Gastroesophageal sphincter (tissue), 4 donors: ENCODE measurements around the gene SPSB1. TPM values are rescaled to one million over a fixed set of nuclear protein-coding genes. Genes with fewer than 3 reads are reported as not detected.
"Not testable (repeated sequence)": the region's sequence is repeated elsewhere in the genome, so short reads cannot be mapped to it uniquely, and the experiment has no call there.

Experiments
- ATAC-seq: fragments of 150-250 bp; one replicate; pipeline ENCODE4 v1.9.1; 2016; ENCODE audit warnings: mild to moderate bottlenecking, moderate library complexity
- H3K27ac ChIP-seq, 4 donors: fragments of 200-600 bp; sonication (generic) in 3 of 4; 1 replicate in 3 of 4; 2 replicates in 1 of 4; pipeline ENCODE4 v1.5.1; 2016 to 2019
- H3K27me3 ChIP-seq: fragments of 200-600 bp; sonication (generic); one replicate; pipeline ENCODE4 v1.5.1; 2019
- H3K36me3 ChIP-seq, 2 donors: fragments of 200-600 bp; sonication (generic); one replicate each; pipeline ENCODE4 v1.5.1; 2019; ENCODE audit warnings: control low read depth in 1 of 2
- H3K4me1 ChIP-seq, 3 donors: fragments of 200-600 bp; sonication (generic); 1 replicate in 2 of 3; 2 replicates in 1 of 3; pipeline ENCODE4 v1.5.1; 2016 to 2019; ENCODE audit warnings: control low read depth in 2 of 3
- H3K4me3 ChIP-seq, 2 donors: fragments of 200-600 bp; sonication (generic); one replicate each; pipeline ENCODE4 v1.5.1; 2019; ENCODE audit warnings: mild to moderate bottlenecking in 1 of 2, moderate library complexity in 1 of 2
- H3K9me3 ChIP-seq, 3 donors: fragments of 200-600 bp; sonication (generic); one replicate each; pipeline ENCODE4 v1.5.1; 2017 to 2019; ENCODE audit warnings: control low read depth in 2 of 3
- EP300 ChIP-seq: sonication (generic); formaldehyde crosslinking; IDR thresholded peaks from one replicate; pipeline ENCODE4 v1.6.1; 2017; ENCODE audit warnings: antibody characterized with exemption, mild to moderate bottlenecking
- POLR2A ChIP-seq, 2 donors: fragments of 450-650 bp; IDR thresholded peaks; one replicate each; pipeline ENCODE4 v1.6.1; 2017; ENCODE audit warnings: antibody characterized with exemption in 2 of 2, mild to moderate bottlenecking in 2 of 2, moderate library complexity in 1 of 2
- POLR2AphosphoS5 ChIP-seq: sonication (generic); formaldehyde crosslinking; IDR thresholded peaks from one replicate; pipeline ENCODE4 v1.6.1; 2017; ENCODE audit warnings: antibody characterized with exemption
- WGBS, 2 donors: methylation state at CpG; one replicate each; pipeline ENCODE4 v1.1.5; 2018; ENCODE audit warnings: low coverage in 1 of 2; 5-methylcytosine and 5-hydroxymethylcytosine counted together
- total RNA-seq, 4 donors: library from RNA; depleted of rRNA; stranded (reverse); fragments of >200 nt; gene quantifications; one replicate each; pipeline ENCODE4 v1.1.0, GENCODE V29; 2016
- TF ChIP-seq, protein P1 (sequence below), 4 experiments: fragments of 200-600 bp in 2 of 4; fragments of 450-650 bp in 2 of 4; sonication (generic) in 1 of 4; IDR thresholded peaks; one replicate each; pipeline ENCODE4 v1.5.1; 2017 to 2019; ENCODE audit warnings: antibody characterized with exemption in 4 of 4, mild to moderate bottlenecking in 2 of 4, moderate library complexity in 2 of 4

The SPSB1 gene
- total RNA-seq, 4 donors from 2014 or later = 56.3 to 111 (median 99.5) TPM

DNA sequence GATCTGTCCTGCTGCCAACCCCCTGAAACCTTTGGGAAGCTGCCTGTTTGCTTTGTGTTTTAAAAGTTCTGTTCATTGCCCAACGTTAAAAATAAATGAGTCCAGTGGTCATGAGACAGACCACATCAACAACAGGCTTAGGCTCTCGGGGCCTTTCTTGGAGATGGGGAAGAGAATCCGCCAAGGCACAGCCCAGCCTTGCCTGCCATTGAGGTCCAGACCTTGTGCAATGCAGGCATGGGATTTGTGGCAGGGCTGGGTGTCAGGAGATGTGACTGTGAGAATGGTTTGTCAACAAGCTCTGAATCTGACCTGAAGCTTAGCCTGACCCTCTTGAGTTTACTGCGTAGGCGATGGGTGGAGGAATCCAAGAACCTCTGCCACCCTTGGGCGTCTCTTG lies 4.2 kb downstream of the SPSB1 start:
- TF ChIP-seq, protein P1, sequence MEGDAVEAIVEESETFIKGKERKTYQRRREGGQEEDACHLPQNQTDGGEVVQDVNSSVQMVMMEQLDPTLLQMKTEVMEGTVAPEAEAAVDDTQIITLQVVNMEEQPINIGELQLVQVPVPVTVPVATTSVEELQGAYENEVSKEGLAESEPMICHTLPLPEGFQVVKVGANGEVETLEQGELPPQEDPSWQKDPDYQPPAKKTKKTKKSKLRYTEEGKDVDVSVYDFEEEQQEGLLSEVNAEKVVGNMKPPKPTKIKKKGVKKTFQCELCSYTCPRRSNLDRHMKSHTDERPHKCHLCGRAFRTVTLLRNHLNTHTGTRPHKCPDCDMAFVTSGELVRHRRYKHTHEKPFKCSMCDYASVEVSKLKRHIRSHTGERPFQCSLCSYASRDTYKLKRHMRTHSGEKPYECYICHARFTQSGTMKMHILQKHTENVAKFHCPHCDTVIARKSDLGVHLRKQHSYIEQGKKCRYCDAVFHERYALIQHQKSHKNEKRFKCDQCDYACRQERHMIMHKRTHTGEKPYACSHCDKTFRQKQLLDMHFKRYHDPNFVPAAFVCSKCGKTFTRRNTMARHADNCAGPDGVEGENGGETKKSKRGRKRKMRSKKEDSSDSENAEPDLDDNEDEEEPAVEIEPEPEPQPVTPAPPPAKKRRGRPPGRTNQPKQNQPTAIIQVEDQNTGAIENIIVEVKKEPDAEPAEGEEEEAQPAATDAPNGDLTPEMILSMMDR (IDR thresholded peaks at IDR 0.05) = no peak
- peak; percentile 43 for TF ChIP-seq POLR2AphosphoS5
- 53% methylated on average over 2 of the region's 6 CpGs; no CpG with 5 or more reads in 1 of the 2 donors for WGBS, 2 donors
- H3K27ac ChIP-seq = peak overlapping the region in 3 of 4 donors; percentile 45 to 97 (median 96)
- peaks cover 0 to 4% of the 10 kb centered on the region in 2 donors for H3K36me3 ChIP-seq
- ATAC-seq = peak; percentile 24
- no peaks in the 10 kb centered on the region for H3K27me3 ChIP-seq
- H3K4me1 ChIP-seq = peaks cover 5 to 85% (median 36%) of the 10 kb centered on the region in 3 donors
- no peaks in the 10 kb centered on the region for H3K9me3 ChIP-seq
- no peak overlapping the region for H3K4me3 ChIP-seq

DNA sequence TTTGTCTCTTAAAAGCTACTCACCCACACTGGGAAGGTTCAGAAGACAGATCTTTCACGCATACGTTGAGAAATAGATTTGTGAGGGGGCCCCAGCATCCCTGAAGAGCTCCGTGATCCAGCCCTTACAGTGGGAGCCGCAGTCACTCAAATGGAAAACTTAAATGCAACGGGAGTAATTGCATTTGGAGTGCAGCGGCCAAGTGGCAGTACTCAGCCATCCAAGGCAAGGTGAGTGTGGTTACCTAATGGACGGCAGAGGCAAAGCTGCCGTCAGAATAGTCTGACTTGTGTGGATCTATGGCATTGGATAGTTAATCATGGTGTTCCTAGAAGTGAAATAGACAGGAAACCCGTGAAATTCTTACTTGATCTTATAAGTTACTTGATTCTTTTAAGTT lies 5.1 kb downstream of the SPSB1 start:
- Histone ChIP-seq H3K27me3 (no peaks in the 10 kb centered on the region), H3K9me3 (no peaks in the 10 kb centered on the region), H3K27ac (peak overlapping the region in 2 of 4 donors; percentile 96 to 97), H3K36me3 (peaks cover 0 to 4% of the 10 kb centered on the region in 2 donors), H3K4me3 (no peak overlapping the region), H3K4me1 (peaks cover 13 to 89% (median 44%) of the 10 kb centered on the region in 3 donors)
- no peak for ATAC-seq
- TF ChIP-seq, protein P1 (IDR thresholded peaks at IDR 0.05) = no peak
- TF ChIP-seq EP300 = no peak
- TF ChIP-seq POLR2AphosphoS5 = no peak
- no peak for TF ChIP-seq POLR2A (IDR thresholded peaks at IDR 0.05)
- 56 to 71% methylated on average over 8 of the region's 9 CpGs for WGBS, 2 donors

DNA sequence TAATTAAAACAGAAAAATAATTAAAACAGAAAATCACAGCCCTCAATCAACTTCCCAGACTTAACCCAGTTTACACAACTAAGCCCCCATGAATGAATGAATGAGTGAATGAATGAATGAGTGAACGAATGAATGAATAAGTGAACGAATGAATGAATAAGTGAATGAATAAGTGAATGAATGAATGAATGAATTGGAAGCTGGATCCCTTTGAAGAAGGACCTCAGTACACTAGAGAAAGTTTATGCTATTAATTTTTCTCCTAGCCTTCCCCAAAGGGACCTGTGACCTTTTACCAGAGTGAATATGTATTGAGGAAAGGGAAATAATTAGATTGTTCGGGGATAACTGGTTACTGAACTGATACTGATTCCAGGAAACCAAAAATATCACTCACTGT lies 5.6 kb downstream of the SPSB1 start:
- H3K4me1 ChIP-seq = peaks cover 14 to 93% (median 48%) of the 10 kb centered on the region in 3 donors
- H3K9me3 ChIP-seq = no peaks in the 10 kb centered on the region
- H3K36me3 ChIP-seq = peaks cover 0 to 4% of the 10 kb centered on the region in 2 donors
- peak overlapping the region in 1 of 4 donors; percentile 96 for H3K27ac ChIP-seq
- H3K27me3 ChIP-seq = no peaks in the 10 kb centered on the region
- no peak for ATAC-seq
- TF ChIP-seq POLR2AphosphoS5 (no peak), EP300 (no peak), POLR2A (IDR thresholded peaks at IDR 0.05) (no peak)
- TF ChIP-seq, protein P1 (IDR thresholded peaks at IDR 0.05) = no peak
- WGBS, 2 donors = 46 to 59% methylated on average over 3 of the region's 3 CpGs
- no peak overlapping the region for H3K4me3 ChIP-seq

DNA sequence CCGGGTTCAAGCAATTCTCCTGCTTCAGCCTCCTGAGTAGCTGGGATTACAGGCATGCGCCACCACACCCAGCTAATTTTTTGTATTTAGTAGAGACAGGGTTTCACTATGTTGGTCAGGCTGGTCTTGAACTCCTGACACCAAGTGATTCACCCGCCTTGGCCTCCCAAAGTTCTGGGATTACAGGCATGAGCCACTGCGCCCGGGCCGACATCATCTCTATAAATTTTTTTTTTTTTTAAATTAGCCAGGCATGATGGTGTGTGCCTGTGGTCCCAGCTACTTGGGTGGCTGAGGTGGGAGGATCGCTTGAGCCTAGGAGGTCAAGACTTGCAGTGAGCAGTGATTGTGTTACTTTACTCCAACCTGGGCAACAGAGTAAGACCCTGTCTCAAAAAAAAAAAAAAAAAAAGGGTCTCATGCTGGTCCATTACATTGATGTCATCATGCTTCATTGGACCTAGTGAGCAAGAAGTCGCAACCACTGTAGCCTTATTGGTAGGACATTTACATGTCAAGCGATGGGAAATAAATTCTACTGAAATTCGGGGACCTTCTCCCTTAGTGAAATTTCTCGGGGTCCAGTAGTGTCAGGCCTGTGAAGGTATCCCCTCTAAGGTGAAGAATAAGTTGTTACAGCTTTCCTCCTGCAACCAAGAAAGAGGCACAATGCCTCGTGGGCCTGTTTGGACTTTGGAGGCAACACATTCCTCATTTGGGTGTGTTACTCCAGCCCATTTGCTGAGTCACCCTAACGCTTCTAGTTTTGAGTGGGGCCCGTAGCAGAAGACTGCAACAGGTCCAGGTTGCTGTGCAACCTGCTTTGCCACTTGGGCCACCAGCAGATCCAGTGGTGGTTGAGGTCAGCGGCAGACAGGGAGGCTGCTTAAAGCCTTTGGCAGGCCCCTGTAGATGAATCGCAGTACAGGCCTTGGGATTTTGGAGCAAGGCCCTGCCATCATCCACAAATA lies 7.2 kb downstream of the SPSB1 start:
- Histone ChIP-seq H3K4me1 (peaks cover 17 to 100% (median 62%) of the 10 kb centered on the region in 3 donors), H3K27ac (peak overlapping the region in 3 of 4 donors; percentile 53 to 87 (median 83))
- H3K36me3 ChIP-seq, H3K27me3 ChIP-seq, H3K4me3 ChIP-seq, H3K9me3 ChIP-seq: not testable (repeated sequence)
- 66 to 71% methylated on average over 4 to 14 of the region's 16 CpGs for WGBS, 2 donors
- peak; percentile 31 for ATAC-seq

DNA sequence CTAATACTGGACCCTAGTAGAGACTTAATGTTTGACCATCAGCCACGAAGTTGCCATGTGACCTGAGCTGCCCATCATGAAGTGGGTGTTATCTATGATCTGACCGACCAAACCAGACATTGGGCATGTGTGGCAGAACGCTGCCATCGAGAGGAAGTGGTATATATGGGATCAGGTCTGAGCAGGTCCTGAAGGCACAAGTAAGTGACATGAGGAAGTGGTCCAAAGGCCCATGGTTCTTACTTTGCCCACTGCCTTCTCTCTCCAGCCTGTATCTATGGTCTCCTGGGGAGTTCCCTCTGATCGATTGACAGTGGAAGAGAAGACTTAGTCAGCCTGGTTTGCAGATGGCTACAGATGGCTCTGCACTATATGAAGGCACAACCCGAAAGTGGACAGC lies 7.9 kb downstream of the SPSB1 start:
- WGBS, 2 donors = 80 to 90% methylated on average over 1 to 2 of the region's 6 CpGs
- H3K4me1 ChIP-seq = peaks cover 17 to 100% (median 66%) of the 10 kb centered on the region in 3 donors

More for the DNA sequence above, 7.9 kb downstream of the SPSB1 start:
- no peaks in the 10 kb centered on the region for H3K9me3 ChIP-seq
- ATAC-seq = no peak
- H3K36me3 ChIP-seq = peaks cover 0 to 4% of the 10 kb centered on the region in 2 donors
- H3K4me3 ChIP-seq = no peak overlapping the region
- peak overlapping the region in 3 of 4 donors; percentile 53 to 87 (median 83) for H3K27ac ChIP-seq
- TF ChIP-seq POLR2A (IDR thresholded peaks at IDR 0.05) (no peak), POLR2AphosphoS5 (no peak), EP300 (no peak)
- TF ChIP-seq, protein P1 (IDR thresholded peaks at IDR 0.05) = no peak
- H3K27me3 ChIP-seq = no peaks in the 10 kb centered on the region
